B cell (primary cell): ENCODE data around the gene PDZD8. TPM values are rescaled to one million over a fixed set of nuclear protein-coding genes. Genes with fewer than 3 reads are reported as not detected.

Source experiments
- ATAC-seq: fragments of 200-7000 bp; cut with Tn5 transposase; one replicate; pipeline ENCODE4 v1.10.0; 2021; ENCODE audit warnings: low read depth, mild to moderate bottlenecking, moderate number of reproducible peaks, moderate library complexity
- CTCF ChIA-PET: fragments of 350-600 bp; sonication (Branson Sonifier 250); formaldehyde crosslinking; loops from one replicate; lab custom pipeline; 2021; ENCODE audit warnings: antibody characterized with exemption, inconsistent platforms; lab: Charles Lee
- POLR2A ChIA-PET: fragments of 350-600 bp; sonication (Branson Sonifier 250); formaldehyde crosslinking; loops from one replicate; lab custom pipeline; 2021; ENCODE audit warnings: antibody characterized with exemption; lab: Charles Lee
- DNase-seq: peaks from one replicate; pipeline ENCODE4 v3.0.0; 2013
- H2AFZ ChIP-seq: 2 replicates; pipeline ENCODE4 v1.6.1; 2012; ENCODE audit warnings: mild to moderate bottlenecking, low read depth, low read length; ENCODE audit not compliant: insufficient read depth, poor library complexity, severe bottlenecking
- H3K27ac ChIP-seq, 2 donors: 1 replicate in 1 of 2; 2 replicates in 1 of 2; pipeline ENCODE4 v1.5.1; 2012 to 2013; ENCODE audit warnings: low read length in 2 of 2, mild to moderate bottlenecking in 2 of 2, moderate library complexity in 1 of 2
- H3K27me3 ChIP-seq, 4 experiments: fragments of 200-600 bp in 1 of 4; sonication (generic) in 1 of 4; replicated peaks in 1 of 4; 1 replicate in 2 of 4; 2 replicates in 2 of 4; pipeline versions ENCODE4 v1.6.1 to v1.7.0; 2013 to 2016; ENCODE audit warnings: low read length in 3 of 4, mild to moderate bottlenecking in 2 of 4, mixed read lengths in 1 of 4, moderate library complexity in 1 of 4; ENCODE audit not compliant: insufficient read depth in 4 of 4, control insufficient read depth in 3 of 4; ENCODE audit errors: control extremely low read depth in 1 of 4
- H3K36me3 ChIP-seq, 2 experiments: replicated peaks in 1 of 2; 1 replicate in 1 of 2; 2 replicates in 1 of 2; pipeline versions ENCODE4 v1.6.1 to v1.7.1; 2013; ENCODE audit warnings: low read length in 1 of 2; ENCODE audit not compliant: insufficient read depth in 2 of 2, control insufficient read depth in 1 of 2; ENCODE audit errors: control extremely low read depth in 1 of 2, extremely low read depth in 1 of 2
- H3K4me1 ChIP-seq, 2 donors: fragments of 200-600 bp in 1 of 2; sonication (generic) in 1 of 2; 1 replicate in 1 of 2; 2 replicates in 1 of 2; pipeline versions ENCODE4 v1.5.1 to v1.6.1; 2013 to 2017; ENCODE audit warnings: low read length in 2 of 2; ENCODE audit not compliant: control insufficient read depth in 2 of 2, insufficient read depth in 2 of 2
- H3K4me2 ChIP-seq: replicated peaks from 2 replicates; pipeline ENCODE3; 2012; ENCODE audit warnings: mild to moderate bottlenecking, low read depth, low read length; ENCODE audit not compliant: poor library complexity, severe bottlenecking
- H3K4me3 ChIP-seq, 5 experiments: fragments of 200-600 bp in 1 of 5; sonication (generic) in 1 of 5; 1 replicate in 3 of 5; 2 replicates in 2 of 5; pipeline versions ENCODE4 v1.5.1 to v1.7.0; 2011 to 2016; ENCODE audit warnings: low read length in 4 of 5, mild to moderate bottlenecking in 4 of 5, low read depth in 2 of 5, control low read depth in 1 of 5, moderate library complexity in 1 of 5; ENCODE audit not compliant: insufficient read depth in 1 of 5; ENCODE audit errors: control extremely low read depth in 1 of 5, extremely low read depth in 1 of 5
- H3K79me2 ChIP-seq: fragments of 200-600 bp; sonication (generic); one replicate; pipeline ENCODE4 v1.6.0; 2016; ENCODE audit warnings: low read length; ENCODE audit not compliant: control insufficient read depth, insufficient read depth
- H3K9ac ChIP-seq: fragments of 200-600 bp; sonication (generic); 2 replicates; pipeline ENCODE4 v1.6.1; 2017; ENCODE audit warnings: mild to moderate bottlenecking, low read length, moderate library complexity
- H3K9me3 ChIP-seq, 3 donors: one replicate each; pipeline versions ENCODE4 v1.6.1 to v1.7.1; 2013; ENCODE audit warnings: low read length in 2 of 3; ENCODE audit not compliant: control insufficient read depth in 2 of 3, insufficient read depth in 1 of 3; ENCODE audit errors: control extremely low read depth in 1 of 3
- H4K20me1 ChIP-seq: 2 replicates; pipeline ENCODE4 v1.6.0; 2012; ENCODE audit warnings: mild to moderate bottlenecking, low read length; ENCODE audit not compliant: insufficient read depth, control insufficient read depth, poor library complexity, severe bottlenecking
- H3K27ac Mint-ChIP-seq: one replicate; pipeline ENCODE4 v1.8.0; 2021; ENCODE audit warnings: mixed read lengths
- H3K27me3 Mint-ChIP-seq: one replicate; pipeline ENCODE4 v1.8.0; 2021; ENCODE audit warnings: mixed read lengths
- H3K4me1 Mint-ChIP-seq: one replicate; pipeline ENCODE4 v1.8.0; 2021; ENCODE audit warnings: mixed read lengths
- H3K4me3 Mint-ChIP-seq: one replicate; pipeline ENCODE4 v1.8.0; 2021; ENCODE audit warnings: mixed read lengths
- H3K9me3 Mint-ChIP-seq: one replicate; pipeline ENCODE4 v1.8.0; 2022; ENCODE audit warnings: mixed read lengths; ENCODE audit not compliant: insufficient read depth
- EZH2 ChIP-seq: IDR thresholded peaks from 2 replicates; pipeline ENCODE4 v1.6.1; 2012; ENCODE audit warnings: borderline replicate concordance, low read depth, mild to moderate bottlenecking, moderate library complexity, low read length; ENCODE audit not compliant: insufficient read depth, poor library complexity, severe bottlenecking
- WGBS: methylation state at CpG from one replicate; pipeline ENCODE4 v1.1.5; 2013; ENCODE audit warnings: missing lambda C conversion rate; ENCODE audit not compliant: insufficient coverage; 5-methylcytosine and 5-hydroxymethylcytosine counted together
- intact Hi-C: fragments of 100-400 bp; cut with micrococcal nuclease; formaldehyde crosslinking; loops from one replicate; pipeline ENCODE4 v1.10.0; 2022
- polyA plus RNA-seq: library from polyadenylated mRNA; depleted of rRNA; stranded (reverse); fragments of >200 nt; gene quantifications from 2 replicates; pipeline ENCODE4 v1.2.3, GENCODE V29; 2012
- total RNA-seq, 2 donors: library from RNA; stranded (reverse); fragments of 120-200 nt in 1 of 2; gene quantifications; 1 replicate in 1 of 2; 2 replicates in 1 of 2; pipeline versions ENCODE4 v1.2.3 to v1.2.4, GENCODE V29; 2013 to 2022
- TF ChIP-seq, protein P1 (sequence below): fragments of 200-600 bp; IDR thresholded peaks from one replicate; pipeline ENCODE4 v1.8.0; 2022; ENCODE audit warnings: antibody characterized with exemption, mild to moderate bottlenecking

PDZD8 gene
- total and polyA plus RNA-seq, 2 donors (not counting 1 experiment from before 2014, with no cell fraction given) = 4.9 to 13.2 TPM

GRCh38 chr10:117418121-117418520 lies 42.9 kb upstream of the PDZD8 start:
- Mint-ChIP-seq H3K9me3 (peaks cover 3% of the 10 kb centered on the region), H3K27me3 (peaks cover 22% of the 10 kb centered on the region), H3K27ac (no peak overlapping the region), H3K4me1 (no peaks in the 10 kb centered on the region), H3K4me3 (no peak overlapping the region)
- H3K79me2 ChIP-seq = no peaks in the 10 kb centered on the region
- no peak overlapping the region for H2AFZ ChIP-seq
- no peaks in the 10 kb centered on the region for H3K36me3 ChIP-seq
- WGBS = no CpG with 5 or more reads among the region's 4 CpGs
- no peak for DNase-seq
- H3K9me3 ChIP-seq = peaks cover 0 to 7% (median 0%) of the 10 kb centered on the region in 3 donors
- no peak overlapping the region for H3K4me3 ChIP-seq
- intact Hi-C loops = no loop called here
- H3K4me2 ChIP-seq = no peak overlapping the region
- H3K9ac ChIP-seq = no peak overlapping the region
- H3K4me1 ChIP-seq = no peaks in the 10 kb centered on the region
- H4K20me1 ChIP-seq = no peaks in the 10 kb centered on the region
- no peak for ATAC-seq
- peaks cover 0 to 13% (median 0%) of the 10 kb centered on the region in 4 experiments for H3K27me3 ChIP-seq
- H3K27ac ChIP-seq = no peak overlapping the region
- ChIA-PET POLR2A (no interaction called here), CTCF (no interaction called here)
- TF ChIP-seq, protein P1, sequence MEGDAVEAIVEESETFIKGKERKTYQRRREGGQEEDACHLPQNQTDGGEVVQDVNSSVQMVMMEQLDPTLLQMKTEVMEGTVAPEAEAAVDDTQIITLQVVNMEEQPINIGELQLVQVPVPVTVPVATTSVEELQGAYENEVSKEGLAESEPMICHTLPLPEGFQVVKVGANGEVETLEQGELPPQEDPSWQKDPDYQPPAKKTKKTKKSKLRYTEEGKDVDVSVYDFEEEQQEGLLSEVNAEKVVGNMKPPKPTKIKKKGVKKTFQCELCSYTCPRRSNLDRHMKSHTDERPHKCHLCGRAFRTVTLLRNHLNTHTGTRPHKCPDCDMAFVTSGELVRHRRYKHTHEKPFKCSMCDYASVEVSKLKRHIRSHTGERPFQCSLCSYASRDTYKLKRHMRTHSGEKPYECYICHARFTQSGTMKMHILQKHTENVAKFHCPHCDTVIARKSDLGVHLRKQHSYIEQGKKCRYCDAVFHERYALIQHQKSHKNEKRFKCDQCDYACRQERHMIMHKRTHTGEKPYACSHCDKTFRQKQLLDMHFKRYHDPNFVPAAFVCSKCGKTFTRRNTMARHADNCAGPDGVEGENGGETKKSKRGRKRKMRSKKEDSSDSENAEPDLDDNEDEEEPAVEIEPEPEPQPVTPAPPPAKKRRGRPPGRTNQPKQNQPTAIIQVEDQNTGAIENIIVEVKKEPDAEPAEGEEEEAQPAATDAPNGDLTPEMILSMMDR = no peak

- H3K79me2 ChIP-seq = no peaks in the 10 kb centered on the region
- no peak overlapping the region for H3K4me3 ChIP-seq
- CTCF ChIA-PET = interaction anchor here (0.6 kb wide), 1 partner anchor 1151 kb away, joined by 5 read pairs; no protein-coding TSS in a partner anchor
- peaks cover 0 to 16% (median 0%) of the 10 kb centered on the region in 4 experiments for H3K27me3 ChIP-seq
- no peak for ATAC-seq
- no peak for DNase-seq
- no peaks in the 10 kb centered on the region for H3K4me1 ChIP-seq
- H3K36me3 ChIP-seq = no peaks in the 10 kb centered on the region
- no peak overlapping the region for H3K27ac ChIP-seq
- H3K9me3 Mint-ChIP-seq = peaks cover 3% of the 10 kb centered on the region
- no peak overlapping the region for H3K27ac Mint-ChIP-seq
- peaks cover 0 to 7% (median 0%) of the 10 kb centered on the region in 3 donors for H3K9me3 ChIP-seq
- no peak overlapping the region for H3K4me2 ChIP-seq
- no peak overlapping the region for H2AFZ ChIP-seq
- H3K4me1 Mint-ChIP-seq = no peaks in the 10 kb centered on the region
- peaks cover 31% of the 10 kb centered on the region for H3K27me3 Mint-ChIP-seq
- POLR2A ChIA-PET = no interaction called here
- no peak overlapping the region for H3K4me3 Mint-ChIP-seq
- no peak overlapping the region for H3K9ac ChIP-seq
- 29% methylated on average over 1 of the region's 3 CpGs for WGBS
- TF ChIP-seq, protein P1 = no peak
- no peak for TF ChIP-seq EZH2
- intact Hi-C loops = no loop called here
- no peaks in the 10 kb centered on the region for H4K20me1 ChIP-seq
These were observed 42.0 kb upstream of the PDZD8 start for GRCh38 chr10:117417196-117417595.
